Spleen (tissue), 11 donors: Measurements from ENCODE around the gene CCDC69. TPM values are rescaled to one million over a fixed set of nuclear protein-coding genes. Genes with fewer than 3 reads are reported as not detected.

ENCODE experiments used
- DNase-seq: peaks from one replicate; pipeline ENCODE4 v3.0.0-alpha.2; 2020
- H3K27ac ChIP-seq, 8 donors: fragments of 200-600 bp; sonication (generic) in 7 of 8; 1 replicate in 4 of 8; 2 replicates in 4 of 8; pipeline versions ENCODE4 v1.5.0 to v1.8.0; 2016 to 2021; ENCODE audit warnings: inconsistent platforms in 4 of 8, mild to moderate bottlenecking in 4 of 8, moderate library complexity in 1 of 8
- H3K27me3 ChIP-seq, 7 donors: fragments of 200-600 bp; sonication (generic) in 6 of 7; replicated peaks in 1 of 7; 1 replicate in 4 of 7; 2 replicates in 3 of 7; pipeline versions ENCODE4 v1.5.0 to v1.8.0; 2016 to 2021; ENCODE audit warnings: inconsistent platforms in 3 of 7, mild to moderate bottlenecking in 1 of 7
- H3K36me3 ChIP-seq, 6 donors: fragments of 200-600 bp; sonication (generic) in 5 of 6; 1 replicate in 4 of 6; 2 replicates in 2 of 6; pipeline versions ENCODE4 v1.5.0 to v1.8.0; 2016 to 2021; ENCODE audit warnings: inconsistent platforms in 2 of 6
- H3K4me1 ChIP-seq, 6 donors: fragments of 200-600 bp; sonication (generic) in 5 of 6; 1 replicate in 3 of 6; 2 replicates in 3 of 6; pipeline versions ENCODE4 v1.5.0 to v1.8.0; 2016 to 2021; ENCODE audit warnings: inconsistent platforms in 3 of 6
- H3K4me3 ChIP-seq, 8 donors: fragments of 200-600 bp; sonication (generic) in 7 of 8; 1 replicate in 4 of 8; 2 replicates in 4 of 8; pipeline versions ENCODE4 v1.5.0 to v1.8.0; 2016 to 2021; ENCODE audit warnings: inconsistent platforms in 4 of 8, mild to moderate bottlenecking in 4 of 8, moderate library complexity in 2 of 8
- H3K9me3 ChIP-seq, 8 donors: fragments of 200-600 bp; sonication (generic) in 7 of 8; 1 replicate in 4 of 8; 2 replicates in 4 of 8; pipeline versions ENCODE4 v1.5.0 to v1.8.0; 2016 to 2021; ENCODE audit warnings: inconsistent platforms in 4 of 8
- POLR2A ChIP-seq, 3 donors: fragments of 450-650 bp; IDR thresholded peaks; one replicate each; pipeline ENCODE4 v1.5.1; 2017; ENCODE audit warnings: antibody characterized with exemption in 3 of 3, mild to moderate bottlenecking in 1 of 3
- POLR2AphosphoS5 ChIP-seq, 3 donors: sonication (generic); formaldehyde crosslinking; IDR thresholded peaks; one replicate each; pipeline ENCODE4 v1.5.1; 2017; ENCODE audit warnings: antibody characterized with exemption in 3 of 3
- WGBS, 5 donors: extraction: QIAGEN DNeasy Blood & Tissue Kit in 3 of 5; methylation state at CpG; one replicate each; pipeline versions ENCODE4 v1.1.5 to v1.1.7; 2013 to 2018; 5-methylcytosine and 5-hydroxymethylcytosine counted together
- intact Hi-C: fragments of 100-400 bp; cut with DNase I; formaldehyde crosslinking; loops from one replicate; pipeline ENCODE4 v1.15.0; 2023; ENCODE audit warnings: low total_unique reads
- polyA plus RNA-seq, 3 donors: library from polyadenylated mRNA; stranded (reverse); fragments of 200-250 nt; gene quantifications; one replicate each; pipeline ENCODE4 v1.2.1, GENCODE V29; 2013
- total RNA-seq, 7 donors: library from RNA; depleted of rRNA in 3 of 7; stranded (reverse); fragments of >200 nt in 3 of 7; fragmentation: NEBNext Ultra II Directional in 4 of 7; extraction: Animal tissue kit (Norgen Biotek cat#: 25700) in 4 of 7; gene quantifications; one replicate each; pipeline versions ENCODE4 v1.1.0 to v1.2.1, GENCODE V29; 2016 to 2021
- TF ChIP-seq, protein P1 (sequence below), 11 experiments: fragments of 200-600 bp in 7 of 11; fragments of 450-650 bp in 4 of 11; sonication (generic) in 4 of 11; IDR thresholded peaks in 8 of 11; conservative IDR thresholded peaks in 3 of 11; 1 replicate in 7 of 11; 2 replicates in 4 of 11; pipeline versions ENCODE4 v1.4.0 to v1.8.0; 2016 to 2021; ENCODE audit warnings: antibody characterized with exemption in 11 of 11, inconsistent platforms in 4 of 11, mild to moderate bottlenecking in 1 of 11
- donor health status: healthy with polysubstance abuse.
- donor health status: DM: no; HTN: no; CAD: no; lungs with moderate emphysema.
- donor health status: DM: no; HTN: no; CAD: no.
- donor health status: Bipolar disorder and iron deficiency.
- donor health status: healthy.
- donor health status: DM: no; HTN: no; CAD: no.
- donor health status: DM: yes; HTN: yes; CAD: no.

Gene CCDC69
- total and polyA plus RNA-seq, 10 donors, result 37.7 to 145 (median 94.9) TPM

GRCh38 chr5:151227918-151228447, 4.1 kb upstream of the CCDC69 start:
- 59 to 87% (median 67%) methylated on average over 6 of the region's 6 CpGs for WGBS, 5 donors
- Histone ChIP-seq H3K4me1 (peaks cover 5 to 62% (median 21%) of the 10 kb centered on the region in 6 donors), H3K4me3 (no peak overlapping the region), H3K9me3 (no peaks in the 10 kb centered on the region), H3K27ac (no peak overlapping the region), H3K36me3 (no peaks in the 10 kb centered on the region), H3K27me3 (no peaks in the 10 kb centered on the region)
- no peak for DNase-seq
- intact Hi-C loops, result no loop called here
- TF ChIP-seq POLR2A (IDR thresholded peaks at IDR 0.05) (no peak), POLR2AphosphoS5 (IDR thresholded peaks at IDR 0.05) (no peak)
- TF ChIP-seq, protein P1, sequence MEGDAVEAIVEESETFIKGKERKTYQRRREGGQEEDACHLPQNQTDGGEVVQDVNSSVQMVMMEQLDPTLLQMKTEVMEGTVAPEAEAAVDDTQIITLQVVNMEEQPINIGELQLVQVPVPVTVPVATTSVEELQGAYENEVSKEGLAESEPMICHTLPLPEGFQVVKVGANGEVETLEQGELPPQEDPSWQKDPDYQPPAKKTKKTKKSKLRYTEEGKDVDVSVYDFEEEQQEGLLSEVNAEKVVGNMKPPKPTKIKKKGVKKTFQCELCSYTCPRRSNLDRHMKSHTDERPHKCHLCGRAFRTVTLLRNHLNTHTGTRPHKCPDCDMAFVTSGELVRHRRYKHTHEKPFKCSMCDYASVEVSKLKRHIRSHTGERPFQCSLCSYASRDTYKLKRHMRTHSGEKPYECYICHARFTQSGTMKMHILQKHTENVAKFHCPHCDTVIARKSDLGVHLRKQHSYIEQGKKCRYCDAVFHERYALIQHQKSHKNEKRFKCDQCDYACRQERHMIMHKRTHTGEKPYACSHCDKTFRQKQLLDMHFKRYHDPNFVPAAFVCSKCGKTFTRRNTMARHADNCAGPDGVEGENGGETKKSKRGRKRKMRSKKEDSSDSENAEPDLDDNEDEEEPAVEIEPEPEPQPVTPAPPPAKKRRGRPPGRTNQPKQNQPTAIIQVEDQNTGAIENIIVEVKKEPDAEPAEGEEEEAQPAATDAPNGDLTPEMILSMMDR (IDR thresholded peaks at IDR 0.05 in 8 of 11, conservative IDR thresholded peaks at IDR 0.05 in 3 of 11), result no peak

DNA sequence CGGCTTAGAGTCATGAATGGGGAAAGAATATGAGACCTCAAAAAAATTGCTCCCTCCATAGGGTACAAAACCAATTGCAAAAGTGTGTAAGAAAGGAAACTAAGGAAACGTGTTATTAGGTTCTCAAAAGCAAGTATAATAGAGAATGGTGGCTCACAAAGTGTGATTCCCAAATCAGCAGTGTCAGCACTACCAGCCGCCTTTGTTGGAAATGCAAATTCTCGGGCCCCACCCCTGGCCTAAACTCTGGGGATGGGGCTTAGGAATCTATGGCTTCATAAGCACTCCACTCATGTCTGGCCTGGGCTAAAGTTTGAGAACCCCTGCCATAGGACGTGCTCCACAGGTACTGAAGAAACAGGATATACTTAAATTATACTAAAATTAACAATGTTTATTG, 1.6 kb upstream of the CCDC69 start:
- H3K9me3 ChIP-seq, result no peaks in the 10 kb centered on the region
- no peaks in the 10 kb centered on the region for H3K27me3 ChIP-seq
- WGBS, 5 donors, result 76 to 83% (median 78%) methylated on average over 5 of the region's 5 CpGs
- no peak for DNase-seq
- intact Hi-C loops, result no loop called here
- peaks cover 26 to 68% (median 43%) of the 10 kb centered on the region in 6 donors for H3K4me1 ChIP-seq
- H3K27ac ChIP-seq, result peak overlapping the region in 4 of 8 donors; percentile 46 to 99 (median 97)
- no peak overlapping the region for H3K4me3 ChIP-seq
- TF ChIP-seq POLR2AphosphoS5 (IDR thresholded peaks at IDR 0.05) (no peak), POLR2A (IDR thresholded peaks at IDR 0.05) (no peak)
- TF ChIP-seq, protein P1 (IDR thresholded peaks at IDR 0.05 in 8 of 11, conservative IDR thresholded peaks at IDR 0.05 in 3 of 11), result no peak
- peaks cover 0 to 16% (median 0%) of the 10 kb centered on the region in 6 donors for H3K36me3 ChIP-seq

DNA sequence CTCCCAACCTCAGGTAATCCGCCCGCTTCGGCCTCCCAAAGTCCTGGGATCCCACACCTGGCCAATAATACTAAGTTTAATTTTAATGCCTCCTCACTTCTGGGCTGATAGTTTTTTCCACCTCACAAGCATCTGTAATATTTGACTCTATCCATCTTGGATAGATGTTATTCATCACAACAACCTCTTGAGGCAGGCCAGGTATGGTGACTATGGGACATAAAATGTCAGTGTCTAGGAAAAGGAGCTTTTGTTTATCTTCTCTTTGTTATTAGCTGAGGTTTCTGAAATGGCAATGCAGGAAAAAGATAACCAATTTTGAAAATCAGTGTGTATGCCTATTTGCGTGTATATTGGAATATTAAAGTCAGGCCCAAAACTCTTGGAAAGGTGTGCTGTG, 1.2 kb upstream of the CCDC69 start:
- Histone ChIP-seq H3K4me1 (peaks cover 30 to 72% (median 47%) of the 10 kb centered on the region in 6 donors), H3K36me3 (peaks cover 0 to 20% (median 0%) of the 10 kb centered on the region in 6 donors), H3K27me3 (no peaks in the 10 kb centered on the region), H3K27ac (peak overlapping the region in 6 of 8 donors; percentile 84 to 99 (median 96)), H3K4me3 (no peak overlapping the region), H3K9me3 (no peaks in the 10 kb centered on the region)
- WGBS, 5 donors, result 94 to 100% (median 97%) methylated on average over 4 of the region's 4 CpGs
- no peak for TF ChIP-seq POLR2AphosphoS5 (IDR thresholded peaks at IDR 0.05)
- intact Hi-C loops, result no loop called here
- DNase-seq, result no peak

GRCh38 chr5:151224372-151224771, 480 bp upstream of the CCDC69 start:
- Histone ChIP-seq H3K36me3 (peaks cover 0 to 22% (median 0%) of the 10 kb centered on the region in 6 donors), H3K4me3 (peak overlapping the region; percentile 66 to 88 (median 73)), H3K27me3 (no peaks in the 10 kb centered on the region), H3K4me1 (peaks cover 37 to 79% (median 54%) of the 10 kb centered on the region in 6 donors), H3K9me3 (no peaks in the 10 kb centered on the region), H3K27ac (peak overlapping the region; percentile 84 to 99 (median 96))
- 66 to 73% (median 70%) methylated on average over 6 of the region's 6 CpGs for WGBS, 5 donors
- no peak for TF ChIP-seq POLR2AphosphoS5 (IDR thresholded peaks at IDR 0.05)
- TF ChIP-seq POLR2A (IDR thresholded peaks at IDR 0.05), result no peak
- TF ChIP-seq, protein P1 (IDR thresholded peaks at IDR 0.05 in 8 of 11, conservative IDR thresholded peaks at IDR 0.05 in 3 of 11), result no peak
- DNase-seq, result no peak
- intact Hi-C loops, result no loop called here
